ENCODE data around the gene DENND6A. TPM values are rescaled to one million over a fixed set of nuclear protein-coding genes. Genes with fewer than 3 reads are reported as not detected.

The DENND6A gene
- total RNA-seq, 2 donors from 2014 or later: 23.4 to 35.1 TPM

DNA sequence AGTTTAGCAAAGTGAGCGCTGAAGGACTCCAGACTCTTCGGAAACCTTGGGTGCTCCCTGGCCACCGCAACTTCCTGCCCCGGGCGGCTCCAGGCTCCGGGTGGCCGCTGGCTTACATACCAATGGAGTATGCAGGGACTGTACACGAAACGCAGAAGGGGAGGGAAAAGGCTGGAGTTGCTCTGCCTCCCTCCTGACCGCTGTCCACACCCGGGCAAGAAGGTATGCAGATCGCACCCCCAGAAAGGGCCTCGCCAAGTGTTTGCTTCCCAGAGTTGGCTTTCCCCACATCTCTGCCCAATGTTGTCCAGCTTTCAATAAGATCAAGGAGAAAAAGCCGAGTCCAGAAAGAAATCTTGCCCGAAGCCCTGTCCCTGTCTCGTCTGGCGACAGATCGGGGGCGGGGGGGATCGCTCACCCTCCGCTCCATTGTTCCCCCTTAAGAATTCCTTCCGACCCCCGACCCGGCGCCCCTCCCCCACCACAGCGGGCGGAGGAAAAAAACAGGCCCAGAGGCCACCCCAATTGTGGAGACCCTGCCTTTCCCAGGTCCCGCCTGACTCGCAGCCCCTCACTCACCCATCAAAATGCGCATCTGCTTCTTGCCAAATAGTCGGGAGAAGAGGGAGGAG lies 96.3 kb downstream of the DENND6A start:
- Mint-ChIP-seq H3K9me3 (no peaks in the 10 kb centered on the region), H3K36me3 (ENCODE audit: low read depth) (peaks cover 28% of the 10 kb centered on the region), H3K27ac (peak overlapping the region; percentile 100), H3K4me1 (peaks cover 26% of the 10 kb centered on the region), H3K4me3 (peak overlapping the region; percentile 100), H3K27me3 (ENCODE audit: insufficient read depth) (no peaks in the 10 kb centered on the region)
- 0% methylated on average over 9 to 29 of the region's 31 CpGs for WGBS, 2 experiments (ENCODE audit: insufficient coverage in 1 of 2, insufficient read length in 1 of 2)
- Histone ChIP-seq H3K27ac (ENCODE audit: low read depth, low read length) (peak overlapping the region; percentile 100), H3K9ac (ENCODE audit: extremely low read depth, low read length, poor library complexity, severe bottlenecking) (peak overlapping the region; percentile 100), H3K27me3 (ENCODE audit: control insufficient read depth, insufficient read depth, low read length, poor library complexity, severe bottlenecking) (no peaks in the 10 kb centered on the region), H3K4me1 (ENCODE audit: control insufficient read depth, insufficient read depth, low read length) (peaks cover 6% of the 10 kb centered on the region), H3K36me3 (ENCODE audit: control insufficient read depth, insufficient read depth, low read length) (peaks cover 32% of the 10 kb centered on the region), H3K9me3 (ENCODE audit: control insufficient read depth, low read length) (no peaks in the 10 kb centered on the region), H3K4me3 (ENCODE audit: low read length) (peak overlapping the region; percentile 91)
- peak; percentile 82 for DNase-seq
- TF ChIP-seq, protein P1, sequence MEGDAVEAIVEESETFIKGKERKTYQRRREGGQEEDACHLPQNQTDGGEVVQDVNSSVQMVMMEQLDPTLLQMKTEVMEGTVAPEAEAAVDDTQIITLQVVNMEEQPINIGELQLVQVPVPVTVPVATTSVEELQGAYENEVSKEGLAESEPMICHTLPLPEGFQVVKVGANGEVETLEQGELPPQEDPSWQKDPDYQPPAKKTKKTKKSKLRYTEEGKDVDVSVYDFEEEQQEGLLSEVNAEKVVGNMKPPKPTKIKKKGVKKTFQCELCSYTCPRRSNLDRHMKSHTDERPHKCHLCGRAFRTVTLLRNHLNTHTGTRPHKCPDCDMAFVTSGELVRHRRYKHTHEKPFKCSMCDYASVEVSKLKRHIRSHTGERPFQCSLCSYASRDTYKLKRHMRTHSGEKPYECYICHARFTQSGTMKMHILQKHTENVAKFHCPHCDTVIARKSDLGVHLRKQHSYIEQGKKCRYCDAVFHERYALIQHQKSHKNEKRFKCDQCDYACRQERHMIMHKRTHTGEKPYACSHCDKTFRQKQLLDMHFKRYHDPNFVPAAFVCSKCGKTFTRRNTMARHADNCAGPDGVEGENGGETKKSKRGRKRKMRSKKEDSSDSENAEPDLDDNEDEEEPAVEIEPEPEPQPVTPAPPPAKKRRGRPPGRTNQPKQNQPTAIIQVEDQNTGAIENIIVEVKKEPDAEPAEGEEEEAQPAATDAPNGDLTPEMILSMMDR (conservative IDR thresholded peaks at IDR 0.05): no peak

GRCh38 chr3:57594576-57594975 lies 98.3 kb downstream of the DENND6A start:
- peak overlapping the region; percentile 91 for H3K4me3 ChIP-seq (ENCODE audit: low read length)
- H3K27ac Mint-ChIP-seq: no peak overlapping the region

DNA sequence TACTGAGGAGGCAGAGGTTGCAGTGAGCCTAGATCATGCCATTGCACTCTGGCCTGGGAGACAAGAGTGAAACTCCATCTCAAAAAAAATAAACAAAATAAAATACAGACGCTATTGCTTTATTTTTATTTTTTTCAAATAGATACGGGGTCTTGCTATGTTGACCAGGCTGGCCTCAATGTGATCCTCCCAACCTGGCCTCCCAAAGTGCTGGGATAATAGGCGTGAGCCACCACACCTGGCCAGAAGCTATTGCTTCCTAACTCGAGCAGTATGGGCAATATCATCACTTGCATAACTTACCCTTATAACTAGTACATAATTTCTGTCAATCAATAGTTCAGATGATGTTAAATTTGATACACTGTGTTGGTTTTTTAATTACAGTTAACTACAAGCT lies 98.7 kb downstream of the DENND6A start:
- WGBS, 2 experiments (ENCODE audit: insufficient coverage in 1 of 2, insufficient read length in 1 of 2): 86 to 97% methylated on average over 3 to 4 of the region's 4 CpGs
- no peaks in the 10 kb centered on the region for H3K9me3 Mint-ChIP-seq
- H3K36me3 Mint-ChIP-seq (ENCODE audit: low read depth): peaks cover 37% of the 10 kb centered on the region
- Histone ChIP-seq H3K27me3 (ENCODE audit: control insufficient read depth, insufficient read depth, low read length, poor library complexity, severe bottlenecking) (no peaks in the 10 kb centered on the region), H3K9ac (ENCODE audit: extremely low read depth, low read length, poor library complexity, severe bottlenecking) (no peak overlapping the region), H3K4me3 (ENCODE audit: low read length) (peak overlapping the region; percentile 91), H3K27ac (ENCODE audit: low read depth, low read length) (no peak overlapping the region), H3K9me3 (ENCODE audit: control insufficient read depth, low read length) (no peaks in the 10 kb centered on the region), H3K4me1 (ENCODE audit: control insufficient read depth, insufficient read depth, low read length) (peaks cover 6% of the 10 kb centered on the region), H3K36me3 (ENCODE audit: control insufficient read depth, insufficient read depth, low read length) (peaks cover 46% of the 10 kb centered on the region)
- H3K27me3 Mint-ChIP-seq (ENCODE audit: insufficient read depth): no peaks in the 10 kb centered on the region
- H3K27ac Mint-ChIP-seq: no peak overlapping the region
- DNase-seq: no peak
- TF ChIP-seq, protein P1 (conservative IDR thresholded peaks at IDR 0.05): no peak
- H3K4me3 Mint-ChIP-seq: peak overlapping the region; percentile 100
- peaks cover 22% of the 10 kb centered on the region for H3K4me1 Mint-ChIP-seq

More at GRCh38 chr3:57594576-57594975, 98.3 kb downstream of the DENND6A start:
- Mint-ChIP-seq H3K4me3 (peak overlapping the region; percentile 100), H3K4me1 (peaks cover 26% of the 10 kb centered on the region), H3K9me3 (no peaks in the 10 kb centered on the region), H3K27me3 (ENCODE audit: insufficient read depth) (no peaks in the 10 kb centered on the region), H3K36me3 (ENCODE audit: low read depth) (peaks cover 36% of the 10 kb centered on the region)
- TF ChIP-seq, protein P1 (conservative IDR thresholded peaks at IDR 0.05): no peak
- Histone ChIP-seq H3K9ac (ENCODE audit: extremely low read depth, low read length, poor library complexity, severe bottlenecking) (peak overlapping the region; percentile 100), H3K9me3 (ENCODE audit: control insufficient read depth, low read length) (no peaks in the 10 kb centered on the region), H3K36me3 (ENCODE audit: control insufficient read depth, insufficient read depth, low read length) (peaks cover 42% of the 10 kb centered on the region), H3K4me1 (ENCODE audit: control insufficient read depth, insufficient read depth, low read length) (peaks cover 6% of the 10 kb centered on the region), H3K27me3 (ENCODE audit: control insufficient read depth, insufficient read depth, low read length, poor library complexity, severe bottlenecking) (no peaks in the 10 kb centered on the region), H3K27ac (ENCODE audit: low read depth, low read length) (no peak overlapping the region)
- WGBS, 2 experiments (ENCODE audit: insufficient coverage in 1 of 2, insufficient read length in 1 of 2): 91 to 97% methylated on average over 5 of the region's 5 CpGs
- DNase-seq: no peak

Data from endodermal cell (in vitro differentiated cells).